LoVo (cell line): ENCODE data around the gene FYB1.

Source experiments
- DNase-seq: peaks from one replicate; pipeline ENCODE4 v3.0.0-alpha.2; 2016; ENCODE audit warnings: low spot score

FYB1 gene

DNA sequence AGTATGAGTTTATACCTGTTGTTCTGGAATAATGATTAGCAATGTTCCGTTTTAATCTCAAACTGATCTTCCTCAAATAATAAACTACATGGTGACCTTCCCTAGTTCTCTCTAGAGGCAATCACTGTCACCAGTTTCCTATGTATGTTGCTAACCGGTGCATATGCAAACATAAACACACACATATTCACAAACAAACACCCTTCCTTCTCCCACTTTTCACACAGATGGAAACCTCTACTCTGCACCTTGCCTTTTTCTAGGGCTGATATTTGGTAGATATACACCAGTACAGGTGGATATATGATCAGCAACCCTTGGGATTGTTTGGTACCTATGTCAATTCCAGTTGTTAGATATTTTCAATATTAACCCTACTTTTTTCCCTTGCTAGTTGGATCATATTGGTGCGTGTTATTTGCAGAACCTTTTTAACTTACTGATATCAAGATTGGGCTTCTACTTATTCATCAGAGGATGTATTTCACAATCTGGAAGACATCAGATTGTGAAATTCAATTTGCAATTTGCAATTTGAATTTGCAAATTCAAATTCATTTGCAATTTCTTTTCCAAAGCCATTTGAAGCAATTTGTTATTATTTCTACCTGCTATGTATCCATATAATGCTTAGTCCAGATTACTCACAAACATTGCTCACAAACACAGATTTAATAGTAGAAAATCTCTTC lies 12.6 kb downstream of the FYB1 start:
- no peak for DNase-seq

DNA sequence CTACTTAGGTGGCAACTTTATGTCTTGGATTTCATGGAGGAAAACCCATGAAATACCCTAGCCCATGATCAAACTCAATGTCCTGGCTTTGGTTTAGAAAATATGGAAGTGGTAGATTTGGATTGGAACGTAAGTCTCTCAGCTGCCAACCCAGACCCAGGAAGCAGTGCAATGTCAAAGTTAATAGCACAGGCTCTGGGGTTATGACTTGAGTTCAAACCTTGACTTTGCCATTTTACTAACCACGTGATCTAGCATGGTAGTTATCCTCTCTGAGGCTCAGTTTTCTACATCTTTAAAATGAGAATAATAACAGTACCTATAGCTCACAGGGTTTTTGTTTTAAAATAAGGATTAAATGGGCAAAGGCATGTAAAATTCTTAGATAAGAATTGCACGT lies 13.8 kb downstream of the FYB1 start:
- no peak for DNase-seq

DNA sequence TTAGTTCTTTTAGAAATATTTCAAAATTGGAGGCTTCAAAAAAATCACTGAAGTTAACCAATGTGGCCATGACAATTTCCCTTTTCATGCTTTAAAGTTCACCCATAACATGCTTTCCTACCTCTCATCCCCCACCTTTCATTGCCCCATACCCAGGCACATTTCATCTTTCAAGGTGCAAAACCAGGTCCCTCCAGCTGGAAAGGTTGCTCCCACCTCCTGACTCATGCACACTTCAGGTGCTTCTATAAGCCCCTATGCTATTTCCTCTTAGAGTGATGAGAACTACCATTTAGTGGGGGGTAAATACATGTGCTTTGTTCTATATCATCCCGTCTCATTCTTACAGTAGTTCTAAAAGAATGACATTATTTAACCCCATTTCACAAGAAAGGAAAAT lies 15.4 kb downstream of the FYB1 start:
- no peak for DNase-seq

DNA sequence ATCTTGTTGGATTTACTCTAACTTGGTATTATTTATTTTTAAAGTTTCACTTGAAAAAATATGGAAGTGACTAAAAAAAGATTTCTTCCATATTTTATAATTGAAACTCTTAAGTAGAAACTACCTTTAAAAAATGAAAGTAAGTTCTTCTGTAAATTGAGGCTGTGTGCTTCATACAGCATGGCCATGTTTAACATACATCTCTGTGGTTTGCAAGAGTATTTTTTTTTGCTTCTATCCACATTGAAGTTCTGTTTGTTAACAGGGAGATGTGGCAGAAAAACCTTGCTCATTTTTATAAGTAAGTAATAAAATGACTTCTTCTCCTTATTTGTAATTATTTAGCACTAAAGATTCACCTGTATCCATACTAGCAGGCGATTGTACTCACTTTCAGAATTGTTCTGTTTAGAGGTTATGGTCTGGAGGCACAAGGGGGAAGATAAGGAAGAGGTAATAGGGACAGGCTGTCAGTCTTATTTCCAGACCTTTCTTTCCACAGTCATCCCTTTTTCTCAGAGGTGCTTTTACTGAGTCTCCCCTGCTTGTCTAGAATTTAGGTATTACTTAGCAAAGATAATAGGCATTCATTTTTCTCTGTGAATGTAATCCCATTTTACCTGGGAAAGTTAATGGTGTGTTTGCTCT lies 16.0 kb downstream of the FYB1 start:
- DNase-seq, result no peak

DNA sequence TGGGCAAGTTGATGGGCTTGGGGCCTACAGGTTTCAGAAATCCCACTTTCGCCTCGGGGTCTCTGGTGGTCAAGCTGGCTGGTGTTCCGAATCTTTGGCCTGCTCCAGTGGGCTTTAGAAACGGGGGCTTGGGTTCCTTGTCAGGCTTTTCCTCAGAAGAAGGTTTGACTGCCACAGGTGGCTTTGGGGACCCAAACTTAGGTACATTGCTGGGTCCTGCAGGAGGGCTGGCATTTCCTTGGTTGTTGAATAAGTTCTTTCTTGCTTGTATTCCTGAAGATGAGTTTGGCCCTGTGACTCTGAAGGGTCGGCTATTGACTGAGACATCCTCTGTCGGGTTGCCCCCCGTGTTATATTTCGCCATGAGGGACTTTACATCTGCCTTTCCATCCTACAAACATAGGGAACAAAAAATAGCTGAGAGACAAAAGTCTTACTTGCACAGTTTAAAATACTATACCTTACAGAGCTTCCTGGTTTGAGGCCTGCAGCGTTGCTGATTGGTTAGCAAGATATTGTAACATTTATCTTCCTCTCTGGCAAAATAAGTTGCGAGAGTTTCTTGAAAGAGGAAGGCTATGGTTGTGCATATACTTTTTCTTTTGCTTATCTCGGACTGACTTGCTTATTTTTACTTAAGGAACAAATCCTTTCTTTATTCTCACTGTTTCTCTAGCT lies 16.6 kb downstream of the FYB1 start:
- DNase-seq, result no peak

DNA sequence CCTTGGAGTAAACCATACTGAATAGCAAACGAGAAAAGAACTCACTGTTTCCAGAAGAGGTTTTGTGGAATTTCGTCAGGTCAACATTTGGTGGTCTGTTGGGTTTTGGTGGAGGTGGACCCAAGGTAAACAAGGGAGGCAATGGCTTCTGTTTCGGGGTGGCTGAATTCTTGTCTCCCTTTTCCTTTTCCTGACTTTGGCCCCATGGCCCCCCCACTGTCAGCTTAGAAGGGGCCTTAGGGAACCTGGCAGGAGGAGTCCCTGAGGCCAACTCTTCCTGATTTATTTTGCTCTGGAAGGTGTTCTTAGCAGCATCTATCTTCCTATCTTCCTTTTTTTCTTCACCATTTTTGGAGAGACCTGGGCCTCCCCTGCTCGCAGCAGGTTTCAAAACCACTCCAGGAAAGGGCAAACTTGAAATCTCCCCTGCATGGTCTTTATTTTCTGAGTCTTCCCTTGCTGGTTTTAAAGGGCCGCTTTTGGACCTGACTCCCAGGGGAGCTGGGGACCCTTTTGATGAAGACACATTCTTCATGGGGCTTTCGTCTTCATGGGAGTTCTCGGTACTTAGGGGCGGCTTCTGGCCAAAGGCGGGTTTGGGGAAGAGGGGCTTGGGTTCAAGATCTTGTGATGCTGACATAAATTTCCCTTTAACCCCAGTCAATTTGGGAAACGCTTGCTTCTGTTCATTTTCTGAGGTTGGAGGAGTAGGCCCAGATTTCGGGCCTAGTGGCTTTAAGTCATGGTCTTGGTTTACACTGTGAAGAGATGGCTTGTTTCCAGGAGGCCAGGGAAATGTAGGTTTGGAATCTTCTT lies 17.4 kb downstream of the FYB1 start:
- no peak for DNase-seq

DNA sequence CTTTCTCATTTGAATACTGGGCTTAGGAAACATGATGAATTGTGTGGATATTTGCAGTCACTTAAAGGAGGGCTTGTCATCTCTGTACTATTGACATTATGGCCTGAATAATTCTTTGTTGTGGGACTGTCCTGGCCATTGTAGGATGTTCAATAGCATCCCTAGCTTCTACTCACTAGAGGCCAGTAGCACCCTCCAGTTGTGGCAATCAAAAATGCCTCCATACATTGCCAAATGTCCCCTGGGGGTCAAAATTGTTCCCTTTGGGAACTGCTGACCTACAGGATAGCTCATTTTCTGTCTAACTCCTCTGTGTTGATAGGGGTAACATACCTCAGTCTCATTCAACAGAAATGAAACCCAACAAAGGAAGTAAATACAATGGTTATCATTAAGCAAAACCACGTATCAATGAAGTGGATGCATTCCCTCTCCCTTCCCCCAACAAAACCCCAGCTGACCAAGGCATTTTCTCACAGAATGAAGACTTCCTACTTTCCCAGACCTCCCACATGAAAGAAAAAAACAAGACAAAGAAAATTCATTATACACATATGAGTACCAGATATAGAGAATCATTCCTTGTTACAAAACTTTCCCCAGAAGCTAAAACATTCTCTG lies 18.1 kb downstream of the FYB1 start:
- DNase-seq, result no peak

DNA sequence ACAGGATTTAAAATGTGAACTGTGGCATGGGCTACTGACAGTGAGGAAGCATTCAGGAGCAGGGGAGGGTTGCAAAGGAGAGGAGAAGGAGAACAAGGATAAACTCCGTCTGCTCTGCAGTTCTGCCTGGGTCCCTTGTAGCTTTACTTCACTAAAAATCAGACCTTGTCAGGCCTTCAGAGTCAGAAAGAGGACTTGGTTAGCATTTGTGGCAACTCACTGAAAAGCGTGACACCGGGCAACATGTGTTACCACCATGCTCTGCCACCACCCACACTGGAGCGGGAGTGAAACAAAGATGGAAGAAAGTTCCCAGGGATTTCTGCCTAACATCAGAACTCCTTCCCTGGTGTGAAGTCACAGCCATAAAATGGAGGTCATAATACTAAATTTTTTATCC lies 19.3 kb downstream of the FYB1 start:
- DNase-seq, result no peak

DNA sequence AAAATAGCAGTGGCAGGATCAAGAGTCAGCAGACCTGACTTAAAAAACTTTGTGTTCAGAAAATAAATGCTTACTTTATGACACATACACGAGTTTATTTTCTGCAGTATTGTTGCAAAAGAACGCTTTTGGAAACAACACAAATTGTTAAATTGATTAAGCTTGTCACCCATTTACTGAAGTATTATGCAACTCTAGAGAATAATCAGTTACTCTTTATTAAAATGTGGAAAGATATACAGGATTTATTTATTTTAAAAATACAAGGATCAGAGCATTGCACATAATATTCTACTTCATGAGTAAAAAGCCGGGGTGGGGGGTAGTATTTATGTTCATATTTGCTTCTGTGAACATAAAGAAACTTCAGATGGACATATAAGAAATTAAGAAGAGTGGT lies 20.0 kb downstream of the FYB1 start:
- no peak for DNase-seq

DNA sequence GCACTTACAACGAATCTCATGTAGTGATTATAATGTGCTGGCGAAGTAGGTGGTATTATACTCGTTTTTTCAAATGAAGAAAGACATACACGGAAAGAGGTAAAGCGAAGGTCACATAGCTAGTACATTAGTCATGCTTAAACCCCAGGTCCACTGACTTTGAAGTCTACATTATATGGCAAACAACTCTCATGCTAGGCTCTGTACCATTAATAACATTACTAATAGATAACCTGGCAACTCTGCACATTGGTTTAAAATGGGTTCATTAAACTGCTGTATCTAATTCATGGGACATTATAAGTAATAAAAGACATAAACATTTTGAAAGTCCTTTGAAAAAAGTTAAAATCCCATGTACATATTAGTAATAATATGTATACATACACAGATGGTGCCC lies 21.2 kb downstream of the FYB1 start:
- DNase-seq, result peak; percentile 17

DNA sequence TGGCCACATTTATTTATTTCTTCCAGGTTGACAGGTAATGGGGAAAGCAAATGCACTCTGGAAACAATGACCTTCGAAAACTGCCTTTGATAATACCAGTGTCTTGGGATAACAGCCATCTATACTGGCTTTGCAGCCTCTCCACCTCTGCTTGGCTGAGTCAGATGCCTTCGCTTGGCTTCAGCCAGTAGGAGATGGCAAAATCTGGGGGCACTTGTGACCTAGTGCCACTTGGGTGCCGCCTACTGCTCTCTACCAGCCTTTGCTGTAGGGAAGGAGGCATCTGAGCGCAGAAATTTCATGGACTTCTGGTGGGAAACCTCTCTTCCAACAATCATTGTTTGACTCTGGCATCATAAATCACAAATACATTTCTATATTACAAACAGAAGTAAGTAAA lies 21.8 kb downstream of the FYB1 start:
- no peak for DNase-seq

DNA sequence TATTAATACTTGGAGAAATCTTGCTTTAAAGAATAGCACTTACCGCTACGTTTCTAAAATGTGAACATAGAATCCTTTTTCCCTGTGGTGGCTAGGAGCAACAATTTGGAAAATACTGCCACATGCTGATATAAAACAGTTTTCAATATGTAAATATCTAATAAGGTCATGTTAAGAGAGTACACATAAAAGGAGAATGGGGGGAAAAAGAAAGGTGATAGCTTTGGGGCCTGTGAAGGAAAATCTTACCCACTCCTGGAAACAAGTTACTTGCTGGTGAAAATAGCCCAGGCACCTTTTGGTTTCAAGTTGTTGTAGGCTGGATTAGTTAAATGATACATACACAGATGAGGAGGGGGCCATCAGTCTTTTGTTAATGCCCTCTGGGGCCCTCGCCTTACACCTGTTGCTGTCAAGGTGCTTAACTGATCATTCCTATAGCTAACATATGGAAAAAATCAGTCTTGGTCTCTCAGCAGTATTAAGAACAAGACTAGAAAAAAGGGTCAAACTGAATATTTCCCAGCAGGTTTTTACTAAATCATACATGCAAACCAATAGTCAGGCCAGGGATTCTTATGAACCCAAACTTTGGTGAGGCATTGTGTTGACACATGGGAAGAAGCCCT lies 24.1 kb downstream of the FYB1 start:
- DNase-seq, result no peak

DNA sequence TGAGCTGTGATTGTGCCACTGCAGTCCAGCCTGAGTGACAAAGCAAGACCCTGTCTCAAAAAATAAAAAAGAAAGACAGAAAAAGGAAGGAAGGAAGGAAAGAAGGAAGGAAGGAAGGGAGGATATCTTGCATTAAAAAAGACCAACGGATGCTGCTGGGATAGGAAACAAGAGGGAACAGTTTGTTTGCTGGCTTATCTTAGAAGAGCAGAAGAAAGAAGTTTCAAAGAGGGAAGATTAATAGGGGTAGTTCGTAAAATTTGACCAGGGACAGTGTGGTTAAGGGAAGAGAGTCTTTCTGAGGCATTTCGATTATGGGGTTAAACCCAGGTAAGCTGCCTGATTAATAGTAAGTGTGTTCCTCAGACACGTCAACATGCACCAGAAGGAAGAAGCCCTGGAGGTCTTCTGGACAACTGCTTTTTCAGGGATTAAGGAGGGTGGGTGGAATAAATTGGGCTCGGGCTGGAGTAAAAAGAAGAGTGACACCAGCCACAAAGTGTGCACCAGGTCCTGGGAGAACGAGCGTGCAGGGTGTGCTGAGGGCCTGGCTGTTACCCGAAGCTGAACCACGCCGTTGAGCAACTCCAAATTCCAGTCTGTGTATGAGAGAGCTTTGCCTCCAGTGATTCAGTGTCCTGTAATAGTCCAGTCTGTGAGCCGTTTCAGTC lies 24.8 kb downstream of the FYB1 start:
- no peak for DNase-seq

DNA sequence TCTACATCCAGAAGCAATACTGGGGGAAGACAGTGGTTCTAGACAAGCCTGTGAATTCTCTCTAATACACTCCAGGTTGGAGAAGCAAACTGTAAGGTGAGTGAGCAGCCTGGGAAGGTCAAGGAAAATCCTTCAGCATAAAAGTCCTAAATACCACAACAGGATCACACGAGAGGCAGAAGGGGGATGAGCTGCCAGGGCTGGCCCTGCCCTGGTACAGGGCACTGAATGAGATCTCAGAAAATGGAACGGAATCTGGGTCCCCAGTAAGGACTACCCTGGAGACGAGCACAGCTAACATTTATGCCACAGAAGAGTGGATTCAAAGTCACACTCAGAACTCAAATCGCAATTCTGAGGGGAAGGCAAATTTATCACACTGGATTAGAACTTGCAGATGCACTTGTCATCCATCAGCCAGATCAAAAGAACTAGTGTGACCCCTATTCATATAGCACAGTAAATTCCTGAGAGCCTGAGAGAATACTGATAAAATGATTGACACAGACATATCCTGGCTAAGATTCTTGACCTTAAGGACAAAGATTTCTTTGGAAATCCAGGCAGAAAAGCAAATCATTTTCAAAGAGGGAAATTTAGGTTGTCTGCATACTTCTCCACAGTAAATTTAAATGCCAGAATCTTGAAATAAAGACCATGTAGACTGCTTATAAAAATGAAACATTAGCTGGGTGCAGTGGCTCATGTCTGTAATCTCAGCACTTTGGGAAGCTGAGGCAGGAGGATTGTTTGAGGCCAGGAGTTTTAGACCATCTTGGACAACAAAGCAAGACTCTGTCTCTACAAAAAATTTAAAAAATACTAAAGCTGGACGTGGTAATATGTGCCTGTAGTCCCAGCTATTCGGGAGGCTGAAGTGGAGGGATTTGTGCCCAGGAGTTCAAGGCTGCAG lies 25.6 kb downstream of the FYB1 start:
- DNase-seq, result no peak

DNA sequence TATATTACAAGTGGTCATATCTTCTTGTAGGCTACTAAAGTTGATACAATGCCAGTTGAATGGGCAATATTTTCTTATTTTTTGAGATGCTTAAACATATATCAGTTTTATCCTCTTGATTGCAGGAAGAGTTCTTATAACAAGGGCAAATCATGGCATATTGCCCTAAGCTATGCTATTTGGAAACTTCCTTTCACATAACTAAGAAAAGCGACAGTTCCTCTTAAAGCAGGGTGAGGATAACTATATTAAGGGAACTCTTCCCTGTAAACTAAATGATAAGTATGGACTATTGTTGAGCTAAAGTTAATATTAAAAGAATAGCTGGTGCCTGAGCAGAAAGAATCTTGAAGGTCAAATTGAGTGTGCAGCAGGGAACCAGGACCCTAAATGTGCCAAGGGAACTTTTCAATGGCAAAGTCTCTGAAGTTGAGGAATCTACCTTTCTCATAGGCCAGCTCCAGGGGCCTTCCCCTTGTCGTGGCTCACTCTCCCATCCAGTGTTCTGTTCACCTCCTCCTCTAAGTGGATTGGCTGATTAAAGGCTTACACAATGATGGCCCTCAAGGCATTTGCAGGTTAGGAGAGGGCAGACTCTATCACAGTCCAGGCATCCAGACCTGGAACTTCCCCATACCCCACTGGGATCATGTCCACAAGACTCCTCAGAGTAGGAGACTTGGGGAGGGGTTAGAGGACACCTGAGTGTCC lies 26.8 kb downstream of the FYB1 start:
- DNase-seq, result no peak

DNA sequence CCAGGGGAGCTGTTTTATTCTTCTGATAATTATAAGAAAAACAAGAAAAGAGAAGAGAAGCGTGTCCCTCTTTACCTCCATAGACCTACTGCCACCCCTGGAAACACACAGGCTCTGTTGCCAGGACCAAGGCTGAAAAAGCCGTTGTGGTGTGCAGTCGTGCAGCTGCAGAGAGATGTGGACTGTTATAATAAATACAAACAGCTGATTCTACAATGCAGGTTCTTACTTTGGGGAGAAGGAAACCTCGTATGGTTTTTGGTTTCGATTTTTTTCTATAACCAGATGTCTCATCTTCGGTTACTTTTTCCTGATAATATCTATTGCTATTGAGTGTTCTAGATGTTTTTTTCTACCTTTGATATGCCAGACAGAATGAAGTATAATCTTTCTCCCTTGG lies 28.1 kb downstream of the FYB1 start:
- no peak for DNase-seq

DNA sequence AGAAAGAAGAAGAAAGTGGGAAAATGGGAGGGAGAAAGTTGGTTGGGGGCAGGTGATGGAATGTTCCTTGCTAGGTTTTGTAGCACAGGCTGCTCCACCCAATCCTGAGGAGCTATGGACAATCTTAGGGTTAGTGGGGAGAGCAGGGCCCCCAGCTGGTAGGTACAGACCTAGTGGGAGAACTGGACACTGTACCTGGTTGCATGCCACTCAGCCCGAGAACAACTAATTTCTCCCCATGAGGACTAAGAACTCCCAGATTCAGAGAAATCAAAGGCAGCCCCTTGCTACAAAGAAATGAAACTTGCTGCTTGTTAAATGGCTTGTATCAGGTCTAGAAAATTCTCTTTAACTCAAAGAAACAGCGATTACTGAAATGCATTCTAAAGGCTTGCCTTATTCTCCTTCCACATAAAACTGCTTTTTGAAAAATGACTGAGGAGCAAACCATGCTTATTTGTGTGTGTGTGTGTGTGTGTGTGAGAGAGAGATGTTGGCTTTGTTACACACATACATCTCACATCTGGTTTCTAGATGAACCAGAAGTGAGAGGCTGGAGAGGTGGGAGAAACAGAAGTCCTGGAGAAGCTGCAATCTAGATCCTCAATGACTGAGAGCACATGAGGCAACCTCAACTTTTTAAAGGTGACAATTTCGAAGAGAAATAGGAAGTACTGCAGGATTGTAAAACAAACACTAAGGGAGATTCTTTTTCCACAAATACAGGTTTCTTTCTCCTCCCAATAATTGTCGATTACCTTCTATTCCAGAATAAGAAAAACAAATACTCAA lies 28.9 kb downstream of the FYB1 start:
- no peak for DNase-seq

DNA sequence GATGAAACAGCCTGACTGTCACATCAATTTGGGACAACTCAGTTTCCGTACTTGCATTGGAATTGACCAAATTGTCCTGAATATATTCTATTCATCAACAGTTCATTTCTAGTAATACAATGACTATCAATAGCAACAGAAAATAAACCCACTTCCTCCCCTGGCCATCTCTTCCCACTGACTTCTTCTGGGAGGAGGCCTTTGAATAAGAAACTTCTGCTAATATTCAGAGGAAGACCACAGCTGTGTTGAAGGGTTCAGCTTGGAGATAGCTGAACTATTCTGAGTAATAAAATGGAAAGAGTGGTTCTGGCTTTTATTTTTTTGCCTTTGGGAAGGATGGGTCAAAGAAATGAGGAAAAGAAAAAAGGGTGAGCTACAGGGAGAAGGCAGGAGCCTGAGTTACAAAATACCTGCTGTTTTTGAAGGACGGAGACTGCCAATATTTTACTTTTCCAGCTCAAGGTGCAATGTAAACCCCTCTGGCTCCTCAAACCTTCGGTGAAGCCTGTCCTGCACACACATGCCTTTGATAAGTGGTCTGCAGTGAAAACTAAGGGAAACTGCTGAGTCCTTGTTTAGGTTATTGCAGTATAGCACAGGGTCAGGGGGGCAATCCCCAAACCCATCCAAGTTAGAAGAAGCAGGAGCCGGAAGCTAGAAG lies 29.9 kb downstream of the FYB1 start:
- no peak for DNase-seq
